Peyer's patch (tissue), 4 donors: ENCODE data around the gene BTLA. TPM values are rescaled to one million over a fixed set of nuclear protein-coding genes. Genes with fewer than 3 reads are reported as not detected.

Experiments
- DNase-seq, 3 donors: peaks; one replicate each; pipeline ENCODE4 v3.0.0-alpha.2; 2017 to 2019
- H3K27ac ChIP-seq, 4 donors: fragments of 200-600 bp; sonication (generic); one replicate each; pipeline ENCODE4 v1.5.1; 2016 to 2019
- H3K27me3 ChIP-seq, 2 donors: fragments of 200-600 bp; sonication (generic); one replicate each; pipeline ENCODE4 v1.5.1; 2019
- H3K36me3 ChIP-seq, 3 donors: fragments of 200-600 bp; sonication (generic); one replicate each; pipeline ENCODE4 v1.5.1; 2016 to 2019
- H3K4me1 ChIP-seq, 4 donors: fragments of 200-600 bp; sonication (generic); one replicate each; pipeline ENCODE4 v1.5.1; 2016 to 2019
- H3K4me3 ChIP-seq, 4 donors: fragments of 200-600 bp; sonication (generic); 1 replicate in 3 of 4; 2 replicates in 1 of 4; pipeline ENCODE4 v1.5.1; 2016 to 2019; ENCODE audit warnings: mild to moderate bottlenecking in 1 of 4
- H3K9me3 ChIP-seq, 4 donors: fragments of 200-600 bp; sonication (generic); one replicate each; pipeline ENCODE4 v1.5.1; 2016 to 2019; ENCODE audit warnings: mild to moderate bottlenecking in 1 of 4
- POLR2A ChIP-seq, 2 donors: fragments of 450-650 bp; IDR thresholded peaks; one replicate each; pipeline ENCODE4 v1.5.1; 2017; ENCODE audit warnings: antibody characterized with exemption in 2 of 2, mild to moderate bottlenecking in 2 of 2, moderate library complexity in 2 of 2
- total RNA-seq, 4 donors: library from RNA; depleted of rRNA; stranded (reverse); fragments of >200 nt; gene quantifications; one replicate each; pipeline ENCODE4 v1.1.0, GENCODE V29; 2016
- TF ChIP-seq, protein P1 (sequence below), 6 experiments: fragments of 450-650 bp in 4 of 6; fragments of 200-600 bp in 2 of 6; sonication (generic) in 1 of 6; IDR thresholded peaks; one replicate each; pipeline ENCODE4 v1.5.1; 2017 to 2019; ENCODE audit warnings: antibody characterized with exemption in 6 of 6, mild to moderate bottlenecking in 3 of 6, moderate library complexity in 1 of 6

Gene BTLA
- total RNA-seq, 4 donors from 2014 or later: 1.2 to 27.2 (median 1.8) TPM; not detected in 1

DNA sequence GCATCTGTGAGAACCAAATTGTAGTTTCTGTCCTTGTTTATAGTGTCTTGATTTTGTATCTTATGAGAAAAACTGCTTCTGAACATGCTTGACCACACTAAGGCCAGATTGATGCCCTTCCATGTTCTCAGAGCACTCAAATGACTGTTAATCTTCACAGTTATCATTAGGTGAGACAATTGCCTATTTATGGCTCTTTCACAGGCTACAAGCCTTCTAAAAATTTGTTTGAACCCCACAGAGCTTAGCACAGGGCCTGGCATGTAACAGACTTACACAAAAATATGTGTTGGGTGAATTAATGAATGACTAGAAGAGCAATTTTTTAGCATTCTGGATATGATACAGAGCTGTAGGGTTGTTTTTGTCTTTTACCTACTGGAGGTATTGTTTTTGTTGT, 43.1 kb downstream of the BTLA start:
- Histone ChIP-seq H3K36me3 (no peaks in the 10 kb centered on the region), H3K4me1 (no peaks in the 10 kb centered on the region), H3K4me3 (no peak overlapping the region), H3K27me3 (no peaks in the 10 kb centered on the region), H3K9me3 (no peaks in the 10 kb centered on the region), H3K27ac (no peak overlapping the region)
- DNase-seq: no peak
- no peak for TF ChIP-seq POLR2A (IDR thresholded peaks at IDR 0.05)

DNA sequence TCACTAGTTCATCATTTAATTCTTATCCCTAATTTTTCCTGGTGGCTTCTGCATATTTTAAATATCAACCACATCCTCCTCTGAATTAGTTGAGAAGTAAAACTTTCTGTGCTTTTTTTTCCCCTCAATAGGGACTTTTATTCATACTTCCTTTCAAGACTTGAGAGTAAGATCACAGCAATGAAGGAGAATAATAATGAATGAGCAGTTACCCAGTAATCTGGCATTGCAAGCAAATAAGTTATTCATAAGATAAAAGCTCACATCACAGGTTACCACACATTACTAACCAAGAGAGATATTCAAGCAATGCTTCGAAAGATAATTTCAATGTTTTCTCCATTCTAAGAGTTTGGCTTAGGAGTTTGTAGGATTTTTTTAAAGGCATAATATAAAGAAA, 50.3 kb downstream of the BTLA start:
- TF ChIP-seq, protein P1, sequence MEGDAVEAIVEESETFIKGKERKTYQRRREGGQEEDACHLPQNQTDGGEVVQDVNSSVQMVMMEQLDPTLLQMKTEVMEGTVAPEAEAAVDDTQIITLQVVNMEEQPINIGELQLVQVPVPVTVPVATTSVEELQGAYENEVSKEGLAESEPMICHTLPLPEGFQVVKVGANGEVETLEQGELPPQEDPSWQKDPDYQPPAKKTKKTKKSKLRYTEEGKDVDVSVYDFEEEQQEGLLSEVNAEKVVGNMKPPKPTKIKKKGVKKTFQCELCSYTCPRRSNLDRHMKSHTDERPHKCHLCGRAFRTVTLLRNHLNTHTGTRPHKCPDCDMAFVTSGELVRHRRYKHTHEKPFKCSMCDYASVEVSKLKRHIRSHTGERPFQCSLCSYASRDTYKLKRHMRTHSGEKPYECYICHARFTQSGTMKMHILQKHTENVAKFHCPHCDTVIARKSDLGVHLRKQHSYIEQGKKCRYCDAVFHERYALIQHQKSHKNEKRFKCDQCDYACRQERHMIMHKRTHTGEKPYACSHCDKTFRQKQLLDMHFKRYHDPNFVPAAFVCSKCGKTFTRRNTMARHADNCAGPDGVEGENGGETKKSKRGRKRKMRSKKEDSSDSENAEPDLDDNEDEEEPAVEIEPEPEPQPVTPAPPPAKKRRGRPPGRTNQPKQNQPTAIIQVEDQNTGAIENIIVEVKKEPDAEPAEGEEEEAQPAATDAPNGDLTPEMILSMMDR (IDR thresholded peaks at IDR 0.05): no peak
- TF ChIP-seq POLR2A (IDR thresholded peaks at IDR 0.05): no peak
- no peaks in the 10 kb centered on the region for H3K4me1 ChIP-seq
- no peaks in the 10 kb centered on the region for H3K27me3 ChIP-seq
- H3K9me3 ChIP-seq: no peaks in the 10 kb centered on the region
- H3K27ac ChIP-seq: no peak overlapping the region
- no peak overlapping the region for H3K4me3 ChIP-seq
- no peaks in the 10 kb centered on the region for H3K36me3 ChIP-seq
- DNase-seq: no peak

DNA sequence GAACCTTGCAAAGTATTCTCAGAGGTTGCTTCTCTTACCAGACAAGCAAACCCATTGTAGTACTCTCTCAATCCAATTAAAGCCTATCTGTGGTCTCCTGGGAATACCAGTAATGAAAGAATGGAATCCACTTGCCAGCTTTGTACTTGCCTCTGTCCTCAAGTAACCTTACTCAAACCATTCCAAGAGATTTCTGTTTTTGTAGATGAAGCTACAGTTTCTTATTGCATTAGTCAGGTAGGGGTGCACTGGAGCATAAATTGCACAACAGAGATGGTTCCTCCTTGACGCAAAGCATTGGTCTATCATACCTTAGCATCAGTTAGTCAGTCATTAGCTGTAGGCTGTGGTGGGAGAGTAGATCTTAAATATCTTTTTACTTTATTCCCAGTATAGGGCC, 52.9 kb downstream of the BTLA start:
- TF ChIP-seq POLR2A (IDR thresholded peaks at IDR 0.05): no peak
- TF ChIP-seq, protein P1 (IDR thresholded peaks at IDR 0.05): no peak
- DNase-seq: no peak
- Histone ChIP-seq H3K4me1 (no peaks in the 10 kb centered on the region), H3K27me3 (no peaks in the 10 kb centered on the region), H3K36me3 (no peaks in the 10 kb centered on the region), H3K9me3 (no peaks in the 10 kb centered on the region), H3K4me3 (no peak overlapping the region), H3K27ac (no peak overlapping the region)

DNA sequence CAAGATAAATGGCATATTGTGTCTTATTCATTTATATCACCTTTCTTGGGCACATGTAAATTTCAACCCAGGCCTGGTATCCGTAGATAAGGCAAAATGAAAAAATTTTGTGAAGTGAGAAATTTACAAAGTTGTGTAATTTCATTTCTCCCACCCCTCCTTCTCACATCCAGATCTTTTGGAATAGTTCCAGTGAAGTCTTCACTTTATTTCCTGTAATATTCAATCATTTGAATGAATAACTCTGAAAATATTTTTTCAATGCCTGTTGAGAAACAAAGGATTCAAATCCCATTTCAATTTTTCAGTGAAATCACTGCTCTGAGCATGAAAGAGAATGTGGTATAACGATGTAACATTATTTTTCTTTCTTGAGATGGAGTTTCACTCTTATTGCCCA, 53.4 kb downstream of the BTLA start:
- TF ChIP-seq, protein P1 (IDR thresholded peaks at IDR 0.05): no peak
- no peak for TF ChIP-seq POLR2A (IDR thresholded peaks at IDR 0.05)
- H3K4me1 ChIP-seq: no peaks in the 10 kb centered on the region
- no peaks in the 10 kb centered on the region for H3K9me3 ChIP-seq
- no peaks in the 10 kb centered on the region for H3K27me3 ChIP-seq
- H3K36me3 ChIP-seq: no peaks in the 10 kb centered on the region
- no peak overlapping the region for H3K4me3 ChIP-seq
- H3K27ac ChIP-seq: no peak overlapping the region
- DNase-seq: no peak

DNA sequence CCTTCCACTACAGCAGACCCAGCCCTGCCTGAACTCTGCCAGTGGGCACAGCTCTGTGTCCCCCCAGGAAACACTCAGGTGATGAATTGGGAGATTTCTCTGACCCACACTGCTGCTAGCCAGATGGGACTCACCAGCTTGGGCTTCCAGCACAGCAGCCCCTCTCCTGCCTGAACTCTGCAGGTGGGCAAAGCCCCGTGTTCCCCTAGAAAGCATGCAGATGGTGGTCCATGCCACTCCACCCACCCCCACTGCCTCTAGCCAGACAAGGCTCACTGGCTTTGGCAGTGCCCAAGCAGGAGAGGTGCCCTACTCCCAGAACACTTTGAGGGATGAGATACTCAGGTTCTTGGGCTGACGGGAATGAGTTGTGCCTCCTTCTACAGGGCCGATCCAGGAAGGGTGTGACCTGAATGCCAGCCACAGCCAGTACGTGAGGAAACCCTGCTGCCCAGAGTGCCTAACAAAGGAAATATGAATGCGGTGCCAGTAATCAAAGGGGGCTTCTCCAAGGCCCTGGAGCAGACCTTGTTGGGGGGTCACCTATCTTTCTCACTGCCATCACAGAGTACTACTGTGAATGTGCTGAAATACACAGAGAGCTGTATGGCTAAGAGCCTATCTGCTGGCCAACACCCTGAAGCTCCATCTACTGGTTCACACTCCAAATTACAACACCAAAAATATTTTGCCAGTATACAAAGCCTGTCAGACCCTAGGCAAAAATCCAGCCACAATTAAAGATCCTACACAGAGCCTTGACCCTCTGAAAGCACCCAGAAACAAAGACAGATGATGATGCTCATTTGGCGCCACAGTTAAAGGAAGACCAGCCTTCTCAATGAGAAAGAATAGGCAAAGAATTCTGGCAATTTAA, 61.9 kb downstream of the BTLA start:
- Histone ChIP-seq H3K27ac (no peak overlapping the region), H3K36me3 (no peaks in the 10 kb centered on the region), H3K27me3 (no peaks in the 10 kb centered on the region), H3K4me3 (no peak overlapping the region), H3K9me3 (peaks cover 0 to 8% (median 0%) of the 10 kb centered on the region in 4 donors), H3K4me1 (no peaks in the 10 kb centered on the region)
- DNase-seq: no peak
- TF ChIP-seq POLR2A (IDR thresholded peaks at IDR 0.05): no peak
- TF ChIP-seq, protein P1 (IDR thresholded peaks at IDR 0.05): peak in 5 of 6 experiments; percentile 13 to 41 (median 37)

DNA sequence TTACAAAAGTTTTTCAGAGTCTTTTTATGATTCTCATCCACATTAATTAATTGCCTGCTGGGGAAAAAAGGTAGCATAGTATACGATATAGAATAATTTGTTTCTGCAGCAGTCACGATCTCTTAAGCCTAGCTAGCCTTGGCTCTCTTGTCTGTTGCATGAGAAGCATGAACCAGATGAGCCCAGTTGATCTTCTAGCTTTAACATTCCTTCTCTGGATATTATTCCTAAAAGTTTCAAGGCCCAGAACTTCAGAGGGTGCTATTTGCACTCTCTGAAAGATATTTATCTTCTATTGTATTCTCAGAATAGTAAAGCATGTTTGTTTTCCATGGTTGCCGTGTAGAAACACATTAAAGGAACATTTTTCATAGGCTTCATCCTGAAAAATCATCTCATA, 69.3 kb downstream of the BTLA start:
- TF ChIP-seq POLR2A (IDR thresholded peaks at IDR 0.05): no peak
- TF ChIP-seq, protein P1 (IDR thresholded peaks at IDR 0.05): no peak
- H3K27me3 ChIP-seq: no peaks in the 10 kb centered on the region
- H3K4me1 ChIP-seq: no peaks in the 10 kb centered on the region
- no peak overlapping the region for H3K27ac ChIP-seq
- no peak for DNase-seq
- H3K36me3 ChIP-seq: no peaks in the 10 kb centered on the region
- no peaks in the 10 kb centered on the region for H3K9me3 ChIP-seq
- H3K4me3 ChIP-seq: no peak overlapping the region
